Omental fat pad (tissue), 4 donors: ENCODE measurements around the gene DCLRE1C. TPM values are rescaled to one million over a fixed set of nuclear protein-coding genes. Genes with fewer than 3 reads are reported as not detected.

Source experiments
- ATAC-seq: fragments of 150-250 bp; one replicate; pipeline ENCODE4 v1.9.1; 2016; ENCODE audit warnings: mild to moderate bottlenecking, moderate library complexity; ENCODE audit not compliant: low FRiP score
- DNase-seq: peaks from one replicate; pipeline ENCODE4 v3.0.0-alpha.2; 2019; ENCODE audit warnings: low spot score
- total RNA-seq, 4 donors: library from RNA; depleted of rRNA; stranded (reverse); fragments of >200 nt; gene quantifications; one replicate each; pipeline ENCODE4 v1.1.0, GENCODE V29; 2016
- TF ChIP-seq, protein P1 (sequence below), 3 donors: fragments of 450-650 bp; IDR thresholded peaks; one replicate each; pipeline ENCODE4 v1.5.1; 2016 to 2017; ENCODE audit warnings: antibody characterized with exemption in 3 of 3, mild to moderate bottlenecking in 3 of 3, moderate library complexity in 2 of 3

DCLRE1C gene
- total RNA-seq, 4 donors from 2014 or later, result 5.9 to 12.5 (median 7.1) TPM

GRCh38 chr10:14859043-14859442 lies 94.9 kb downstream of the DCLRE1C start:
- TF ChIP-seq, protein P1, sequence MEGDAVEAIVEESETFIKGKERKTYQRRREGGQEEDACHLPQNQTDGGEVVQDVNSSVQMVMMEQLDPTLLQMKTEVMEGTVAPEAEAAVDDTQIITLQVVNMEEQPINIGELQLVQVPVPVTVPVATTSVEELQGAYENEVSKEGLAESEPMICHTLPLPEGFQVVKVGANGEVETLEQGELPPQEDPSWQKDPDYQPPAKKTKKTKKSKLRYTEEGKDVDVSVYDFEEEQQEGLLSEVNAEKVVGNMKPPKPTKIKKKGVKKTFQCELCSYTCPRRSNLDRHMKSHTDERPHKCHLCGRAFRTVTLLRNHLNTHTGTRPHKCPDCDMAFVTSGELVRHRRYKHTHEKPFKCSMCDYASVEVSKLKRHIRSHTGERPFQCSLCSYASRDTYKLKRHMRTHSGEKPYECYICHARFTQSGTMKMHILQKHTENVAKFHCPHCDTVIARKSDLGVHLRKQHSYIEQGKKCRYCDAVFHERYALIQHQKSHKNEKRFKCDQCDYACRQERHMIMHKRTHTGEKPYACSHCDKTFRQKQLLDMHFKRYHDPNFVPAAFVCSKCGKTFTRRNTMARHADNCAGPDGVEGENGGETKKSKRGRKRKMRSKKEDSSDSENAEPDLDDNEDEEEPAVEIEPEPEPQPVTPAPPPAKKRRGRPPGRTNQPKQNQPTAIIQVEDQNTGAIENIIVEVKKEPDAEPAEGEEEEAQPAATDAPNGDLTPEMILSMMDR (IDR thresholded peaks at IDR 0.05), result no peak
- DNase-seq, result no peak
- ATAC-seq, result no peak

- no peak for DNase-seq
- no peak for ATAC-seq
- TF ChIP-seq, protein P1 (IDR thresholded peaks at IDR 0.05), result no peak
These were observed 95.4 kb downstream of the DCLRE1C start for GRCh38 chr10:14858338-14858960.

- DNase-seq (no peak), ATAC-seq (no peak)
- TF ChIP-seq, protein P1 (IDR thresholded peaks at IDR 0.05), result no peak
These were observed 98.4 kb downstream of the DCLRE1C start for GRCh38 chr10:14855453-14855852.

DNA sequence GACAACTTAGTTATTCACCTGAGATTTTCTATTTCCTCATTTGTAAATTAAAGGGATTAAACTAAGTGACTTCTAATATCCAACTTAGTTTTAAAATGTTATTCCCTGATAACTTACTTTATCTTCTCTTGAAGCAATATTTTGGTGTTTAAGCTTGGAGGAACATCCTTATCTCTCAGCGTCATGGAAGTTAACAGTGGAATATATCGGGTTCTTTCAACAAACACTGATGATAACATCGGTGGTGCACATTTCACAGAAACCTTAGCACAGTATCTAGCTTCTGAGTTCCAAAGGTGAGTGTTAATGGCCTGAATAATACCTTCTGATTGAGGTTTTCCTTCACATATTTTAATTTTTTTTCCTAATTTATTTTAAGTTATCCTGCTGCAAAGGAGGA lies 101.7 kb downstream of the DCLRE1C start:
- ATAC-seq (no peak), DNase-seq (no peak)
- TF ChIP-seq, protein P1 (IDR thresholded peaks at IDR 0.05), result no peak

Other genes with a start within 250 kb of the DCLRE1C start
- gene FAM107B, start 179.2 kb downstream of the DCLRE1C start, total RNA-seq, result 10 to 100 TPM; 27.3 to 77.5 (median 53.7) TPM
- gene CDNF, start 116.1 kb downstream of the DCLRE1C start, total RNA-seq, result 1 to 10 TPM; 1.4 to 7.3 (median 2.0) TPM
- 10 to 100 TPM in 3 of 4 donors, 1 to 10 TPM in 1; 9.1 to 15.3 (median 11.8) TPM for gene HSPA14, start 115.8 kb downstream of the DCLRE1C start, total RNA-seq
- gene MSANTD7, start 115.8 kb downstream of the DCLRE1C start, total RNA-seq, result 10 to 100 TPM in 2 of 4 donors, 1 to 10 TPM in 2; 7.5 to 18.0 (median 11.9) TPM
- gene SUV39H2, start 75.2 kb downstream of the DCLRE1C start, total RNA-seq, result 1 to 10 TPM; 4.4 to 7.9 (median 5.2) TPM
- gene MEIG1, start 5.3 kb upstream of the DCLRE1C start, total RNA-seq, result not detected
- 1 to 10 TPM in 3 of 4 donors, not detected in 1; 1.1 to 4.7 (median 4.0) TPM for gene OLAH, start 89.8 kb upstream of the DCLRE1C start, total RNA-seq
- under 1 TPM in 1 of 4 donors, not detected in 3; 0.48 TPM for gene ACBD7, start 134.7 kb upstream of the DCLRE1C start, total RNA-seq
- gene RPP38, start 143.3 kb upstream of the DCLRE1C start, total RNA-seq, result 10 to 100 TPM in 3 of 4 donors, 1 to 10 TPM in 1; 9.4 to 15.4 (median 12.1) TPM
- 10 to 100 TPM; 25.1 to 96.4 (median 72.8) TPM for gene NMT2, start 214.6 kb upstream of the DCLRE1C start, total RNA-seq